Stimulated activated CD8-positive, alpha-beta memory T cell treated with anti-CD3 and anti-CD28 coated beads, Interleukin-15, amount 100 ng/mL, for 1 hour (primary cell): Measurements from ENCODE around the gene RAMP3.
"Not testable (repeated sequence)": the region's sequence is repeated elsewhere in the genome, so short reads cannot be mapped to it uniquely, and the experiment has no call there.

ENCODE experiments used
- DNase-seq: peaks from one replicate; pipeline ENCODE4 v3.0.0-alpha.2; 2020; ENCODE audit warnings: low read depth

RAMP3 gene

GRCh38 chr7:45157286-45157652 lies 322 bp upstream of the RAMP3 start:
- DNase-seq = no peak

DNA sequence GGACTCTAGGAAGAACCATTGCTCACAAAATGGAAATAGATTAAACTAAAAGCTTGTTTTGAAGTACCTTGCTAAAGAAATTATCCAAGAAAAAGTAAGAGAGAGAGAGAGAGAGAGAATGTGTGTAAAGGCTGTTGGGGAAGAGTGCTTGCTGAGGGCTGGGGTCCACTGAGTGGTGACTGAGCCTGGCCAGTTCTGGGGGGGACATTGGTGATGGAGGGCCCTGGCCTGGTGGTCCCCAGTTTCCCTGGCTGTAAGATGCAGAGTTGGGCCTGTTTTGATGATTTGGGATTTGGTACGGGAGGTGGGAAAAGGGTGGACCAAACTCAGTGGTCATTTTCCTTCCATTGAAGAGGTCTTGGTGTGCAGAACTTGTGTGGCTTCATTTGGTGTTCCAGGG lies 880 bp downstream of the RAMP3 start:
- DNase-seq = no peak

DNA sequence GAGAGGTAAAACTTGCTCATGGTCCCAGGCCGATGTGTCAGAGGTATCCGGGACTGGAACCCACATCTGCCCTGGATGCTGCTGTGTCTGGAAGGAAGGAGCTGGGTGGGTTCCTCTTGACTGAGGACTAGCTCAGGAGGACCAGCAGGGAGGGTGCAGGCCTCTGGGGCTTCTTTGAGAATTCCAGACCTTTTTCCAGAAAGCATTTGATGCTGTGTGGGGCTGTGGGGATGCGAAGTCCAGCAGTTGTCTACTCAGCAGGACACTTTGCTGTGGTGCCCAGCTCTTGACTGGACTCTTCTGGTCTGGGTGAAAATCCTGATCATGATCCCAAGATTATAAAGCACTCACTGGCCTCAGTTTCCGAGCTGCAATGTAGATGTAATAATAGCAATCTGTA lies 1.7 kb downstream of the RAMP3 start:
- no peak for DNase-seq

DNA sequence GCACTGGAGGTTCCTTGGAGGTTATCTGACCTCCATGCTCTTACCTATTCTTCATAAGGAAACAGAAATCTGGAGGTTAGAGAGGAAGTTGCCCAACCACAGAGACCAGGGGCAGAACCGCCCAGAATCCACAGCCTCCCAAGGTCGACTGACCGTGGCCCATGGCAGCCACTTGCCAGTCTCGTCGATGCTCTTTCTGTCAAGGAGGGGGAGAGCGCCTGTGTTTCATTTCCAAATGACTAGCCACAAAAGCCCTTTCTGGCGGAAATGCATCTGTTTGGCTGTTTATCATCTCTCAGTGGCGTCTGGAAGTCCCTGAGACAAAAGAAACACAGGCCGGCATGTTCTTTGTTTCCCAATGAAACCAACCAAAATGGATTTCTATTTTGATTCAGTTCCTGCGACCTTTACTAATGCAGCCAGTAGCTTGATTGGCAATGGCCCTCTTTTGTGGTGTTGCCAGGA lies 2.9 kb downstream of the RAMP3 start:
- no peak for DNase-seq

DNA sequence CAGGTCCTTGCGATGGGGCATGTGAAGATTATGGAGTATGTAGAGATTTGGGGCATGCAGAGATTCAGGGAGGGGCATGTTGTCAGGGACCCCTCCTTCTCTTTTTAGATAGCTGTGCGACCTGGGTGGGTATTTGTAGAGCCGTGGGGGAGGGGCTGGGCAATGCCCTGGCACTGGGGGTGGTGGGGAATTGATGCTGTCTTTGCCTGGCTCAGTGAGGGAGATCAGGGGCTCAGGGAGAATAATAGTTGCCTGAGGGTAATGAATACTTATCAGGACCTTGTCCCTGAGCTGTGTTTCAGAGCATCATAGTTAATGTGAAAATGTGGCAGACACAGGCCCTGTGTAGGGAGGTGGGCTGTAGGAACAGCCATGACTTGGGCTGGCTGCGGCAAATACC lies 3.5 kb downstream of the RAMP3 start:
- no peak for DNase-seq

GRCh38 chr7:45161842-45162241 lies 4.3 kb downstream of the RAMP3 start:
- no peak for DNase-seq

- DNase-seq = no peak
Measured at GRCh38 chr7:45162311-45162845, 4.8 kb downstream of the RAMP3 start.

DNA sequence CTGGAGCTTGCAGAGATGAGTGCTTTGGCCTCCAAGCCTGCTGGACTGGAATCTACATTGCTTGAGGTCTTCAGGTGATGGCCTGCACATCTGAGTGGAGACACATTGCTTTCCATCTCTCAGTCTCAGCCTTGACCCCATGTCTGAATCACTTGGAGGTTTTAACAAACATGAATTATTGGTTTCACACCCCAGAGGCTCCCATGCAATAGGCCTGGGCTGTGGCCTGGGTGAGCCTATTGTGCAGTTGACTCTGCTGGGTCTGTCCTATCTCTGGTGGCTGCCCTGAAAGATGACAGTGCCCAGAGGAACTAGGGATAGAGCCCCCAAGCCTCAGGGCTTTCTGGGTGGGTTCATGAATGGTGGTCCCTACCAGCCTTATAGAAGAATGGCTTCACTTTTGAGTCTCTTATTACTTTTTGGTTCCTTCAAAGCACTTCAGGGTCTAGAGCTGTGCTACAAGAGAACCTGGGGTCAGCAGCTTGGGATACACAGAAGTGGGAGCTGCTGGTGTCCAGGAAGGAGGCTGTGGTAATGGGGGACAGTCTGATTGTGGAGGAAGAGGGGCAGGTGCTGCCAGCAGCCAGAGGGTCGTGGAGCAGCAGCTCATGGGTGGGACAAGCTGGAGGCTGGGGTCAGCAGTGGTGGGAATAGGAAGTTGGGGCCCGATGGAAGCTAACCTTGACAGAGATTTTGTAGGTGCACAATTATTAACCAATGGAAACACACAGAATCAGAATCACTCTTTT lies 5.5 kb downstream of the RAMP3 start:
- no peak for DNase-seq

DNA sequence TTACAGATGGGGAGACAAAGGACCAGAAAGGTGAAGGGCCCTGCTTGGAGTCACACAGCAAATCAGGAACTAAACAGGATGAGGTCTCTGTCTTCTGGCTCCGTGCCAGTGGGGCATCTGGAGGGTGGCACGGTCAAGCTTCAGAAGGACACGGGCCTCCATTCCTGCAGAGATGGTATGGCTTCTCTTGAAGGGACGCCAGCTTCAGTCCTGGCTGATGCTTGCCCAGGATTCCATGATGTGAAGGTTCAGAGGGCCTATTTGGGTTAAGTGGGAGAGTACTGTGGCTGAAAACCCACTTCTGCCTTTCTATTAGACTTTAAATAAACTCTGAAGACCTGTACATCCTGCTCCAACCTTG lies 6.1 kb downstream of the RAMP3 start:
- no peak for DNase-seq

GRCh38 chr7:45164271-45164670 lies 6.7 kb downstream of the RAMP3 start:
- DNase-seq = not testable (repeated sequence)

- no peak for DNase-seq
Measured at GRCh38 chr7:45165857-45166256, 8.3 kb downstream of the RAMP3 start.

DNA sequence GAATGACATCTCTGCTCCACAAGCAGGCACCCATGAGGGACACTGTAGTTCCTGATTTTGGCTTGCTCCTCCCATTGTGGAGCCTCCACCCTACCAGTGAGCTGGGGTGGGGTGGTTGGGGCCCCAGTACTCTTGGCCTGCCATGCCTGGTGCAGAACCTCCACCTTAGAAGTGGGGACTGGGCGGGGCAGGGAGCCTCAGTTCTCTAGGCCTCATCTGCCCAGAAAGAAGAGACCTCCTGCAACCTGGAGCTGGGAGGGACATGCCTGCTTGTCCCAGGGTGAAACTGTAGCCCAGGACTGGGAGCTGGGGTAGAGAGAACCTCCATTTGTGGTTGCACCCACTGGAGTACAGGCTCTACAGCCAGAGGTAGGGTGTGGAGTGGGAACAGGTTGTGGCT lies 14.4 kb downstream of the RAMP3 start:
- no peak for DNase-seq

DNA sequence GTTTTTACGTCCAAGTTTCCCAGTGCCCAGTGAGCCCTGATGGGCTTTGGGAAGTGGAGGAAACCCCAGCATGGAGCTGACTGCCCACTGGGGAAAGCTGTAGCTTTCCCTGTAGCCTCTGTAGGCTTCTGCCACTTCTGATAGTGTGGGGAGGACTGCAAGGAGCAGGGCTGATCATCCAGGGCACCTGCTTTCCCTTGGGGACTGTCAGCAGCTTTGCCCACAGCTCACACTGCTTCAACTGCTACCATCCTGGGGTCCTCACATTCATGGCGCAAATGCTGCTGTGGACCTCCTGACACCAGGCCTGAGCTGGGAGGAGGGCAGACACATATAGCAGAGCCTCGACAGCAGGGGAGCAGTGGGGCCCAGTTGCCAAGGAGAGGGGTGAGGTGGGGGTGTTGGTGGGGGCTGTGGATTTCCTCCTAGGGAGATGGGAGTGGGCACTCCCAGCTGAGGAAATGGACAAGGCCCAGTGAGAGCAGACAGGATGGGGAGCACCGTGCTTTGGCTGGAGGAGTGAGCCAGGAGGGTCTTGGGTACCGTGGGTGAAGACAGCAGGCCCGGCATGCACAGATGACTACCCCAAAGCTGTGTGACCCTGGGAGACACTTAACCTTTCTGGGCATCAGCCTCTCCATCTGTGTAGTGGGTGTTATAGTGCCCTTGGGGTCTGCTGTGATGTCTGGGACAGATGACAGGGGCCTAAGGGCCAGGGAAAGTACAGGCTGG lies 16.2 kb downstream of the RAMP3 start:
- no peak for DNase-seq

DNA sequence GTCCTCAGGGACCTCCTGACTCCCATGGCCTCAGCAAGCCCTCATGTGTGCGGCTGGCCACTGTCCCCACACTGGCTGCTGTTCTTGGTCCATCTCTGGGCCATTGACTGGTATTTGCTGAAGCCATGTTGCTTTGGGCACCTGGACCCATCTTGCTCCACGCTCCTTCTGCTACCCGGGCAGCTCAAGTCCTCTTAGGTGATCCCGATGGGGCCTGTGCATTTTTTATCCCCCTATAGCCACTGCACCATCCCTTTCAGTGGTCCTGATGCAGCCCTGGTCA lies 16.7 kb downstream of the RAMP3 start:
- DNase-seq = no peak

GRCh38 chr7:45174966-45175765 lies 17.6 kb downstream of the RAMP3 start:
- no peak for DNase-seq

DNA sequence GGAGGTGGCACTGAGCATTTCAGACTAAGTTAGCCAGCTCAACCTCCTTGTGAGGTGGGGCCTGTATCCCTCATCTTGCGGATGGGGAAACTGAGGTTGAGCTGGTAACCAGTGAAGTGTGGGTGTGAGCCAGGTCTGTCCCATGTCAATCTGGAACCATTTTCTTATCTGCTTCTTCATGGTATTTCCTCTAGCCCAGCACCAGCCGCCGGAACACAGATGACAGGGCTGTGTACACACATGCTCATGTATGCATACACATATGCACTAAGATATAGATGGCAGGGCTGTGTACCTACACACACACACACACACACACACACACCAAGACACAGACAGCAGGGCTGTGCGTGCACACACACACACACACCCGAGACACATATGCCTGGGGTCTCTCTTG lies 18.5 kb downstream of the RAMP3 start:
- DNase-seq = no peak

- DNase-seq = no peak
Measured at GRCh38 chr7:45176886-45177731, 19.5 kb downstream of the RAMP3 start.

DNA sequence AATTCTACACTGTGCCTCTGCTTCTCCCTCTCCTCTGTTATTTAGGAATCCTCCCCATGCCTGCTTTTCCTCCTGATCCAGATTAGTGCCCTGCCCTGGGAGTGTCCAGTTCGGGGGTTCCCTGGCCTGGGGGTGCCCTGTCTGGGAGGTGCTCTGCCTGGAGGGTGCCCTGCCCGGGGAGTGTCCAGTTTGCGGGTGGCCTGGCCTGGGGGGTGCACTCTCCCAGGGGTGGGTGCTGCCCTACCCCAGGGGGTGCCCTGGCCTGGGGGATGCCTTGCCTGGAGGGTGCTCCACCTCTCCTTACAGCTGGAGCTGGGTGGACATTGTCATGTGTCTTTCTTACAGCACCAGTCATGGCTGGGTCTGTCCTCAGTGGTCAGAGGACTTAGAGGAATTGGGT lies 20.2 kb downstream of the RAMP3 start:
- DNase-seq = no peak

- no peak for DNase-seq
Measured at GRCh38 chr7:45178241-45179225, 20.9 kb downstream of the RAMP3 start.

- no peak for DNase-seq
Measured at GRCh38 chr7:45179666-45180065, 22.1 kb downstream of the RAMP3 start.
